ENCODE results near the gene CSTF1. TPM values are rescaled to one million over a fixed set of nuclear protein-coding genes. Genes with fewer than 3 reads are reported as not detected.

Gene CSTF1
- total RNA-seq, 1 experiment from 2014 or later = 123 TPM

- DNase-seq (ENCODE audit: low read depth) = no peak
Observed at GRCh38 chr20:56454754-56455153, 62.3 kb downstream of the CSTF1 start.

Other genes with a start within 250 kb of the CSTF1 start
- not detected in 2 replicates for gene MC3R, start 143.9 kb upstream of the CSTF1 start, total RNA-seq (2014; rRNA removed; shearing (Covaris generic))
- 47.8 and 48.4 TPM in 2 replicates for gene FAM210B, start 33.7 kb upstream of the CSTF1 start, total RNA-seq (2014; rRNA removed; shearing (Covaris generic))
- 216 and 231 TPM in 2 replicates for gene AURKA, start 430 bp upstream of the CSTF1 start, total RNA-seq (2014; rRNA removed; shearing (Covaris generic))
- 2.2 and 2.5 TPM in 2 replicates for gene CASS4, start 19.6 kb downstream of the CSTF1 start, total RNA-seq (2014; rRNA removed; shearing (Covaris generic))
- gene RTF2, start 76.0 kb downstream of the CSTF1 start, total RNA-seq (2014; rRNA removed; shearing (Covaris generic)) = 142 and 177 TPM in 2 replicates
- 0.12 TPM in 1 of 2 replicates, not detected in the other for gene FAM209A, start 132.1 kb downstream of the CSTF1 start, total RNA-seq (2014; rRNA removed; shearing (Covaris generic))
- gene FAM209B, start 140.6 kb downstream of the CSTF1 start, total RNA-seq (2014; rRNA removed; shearing (Covaris generic)) = not detected in 2 replicates
- gene TFAP2C, start 236.7 kb downstream of the CSTF1 start, total RNA-seq (2014; rRNA removed; shearing (Covaris generic)) = 104 and 106 TPM in 2 replicates